Transverse colon (tissue), 3 donors: ENCODE measurements around the gene CALY.
"Not testable (repeated sequence)": the region's sequence is repeated elsewhere in the genome, so short reads cannot be mapped to it uniquely, and the experiment has no call there.

Source experiments
- CTCF ChIP-seq, 5 experiments: fragments of 200-600 bp in 3 of 5; fragments of 450-650 bp in 2 of 5; sonication (generic) in 3 of 5; IDR thresholded peaks; 1 replicate in 2 of 5; 2 replicates in 3 of 5; pipeline ENCODE4 v1.5.1; 2016 to 2017; ENCODE audit warnings: antibody characterized with exemption in 5 of 5, inconsistent platforms in 3 of 5, mild to moderate bottlenecking in 2 of 5, moderate library complexity in 1 of 5
- EP300 ChIP-seq: sonication (generic); formaldehyde crosslinking; IDR thresholded peaks from one replicate; pipeline ENCODE4 v1.6.1; 2017; ENCODE audit warnings: antibody characterized with exemption, low read depth
- POLR2A ChIP-seq: fragments of 450-650 bp; IDR thresholded peaks from one replicate; pipeline ENCODE4 v1.6.1; 2016; ENCODE audit warnings: antibody characterized with exemption, mild to moderate bottlenecking, moderate library complexity

- not testable (repeated sequence) for TF ChIP-seq EP300; CTCF (IDR thresholded peaks at IDR 0.05); POLR2A
Measured at GRCh38 chr10:133367461-133367860, 30.8 kb upstream of the CALY start.
